Ishikawa (cell line): Measurements from ENCODE around the gene STOML1.

Experiments used
- CEBPB ChIP-seq: IDR thresholded peaks from 2 replicates; pipeline ENCODE4 v1.6.1; 2012
- CREB1 ChIP-seq: IDR thresholded peaks from 2 replicates; pipeline ENCODE4 v1.6.1; 2012; ENCODE audit warnings: low read depth
- EGR1 ChIP-seq: IDR thresholded peaks from 2 replicates; pipeline ENCODE4 v1.6.1; 2012
- EP300 ChIP-seq: IDR thresholded peaks from 2 replicates; pipeline ENCODE4 v1.6.1; 2012; ENCODE audit warnings: borderline replicate concordance
- FOXM1 ChIP-seq: IDR thresholded peaks from 2 replicates; pipeline ENCODE4 v1.6.1; 2012; ENCODE audit warnings: low read depth, borderline replicate concordance
- MAX ChIP-seq: IDR thresholded peaks from 2 replicates; pipeline ENCODE4 v1.6.1; 2012
- NFIC ChIP-seq: IDR thresholded peaks from 2 replicates; pipeline ENCODE4 v1.6.1; 2012
- RAD21 ChIP-seq: IDR thresholded peaks from 2 replicates; pipeline ENCODE4 v1.6.1; 2012; ENCODE audit warnings: low read depth
- TAF1 ChIP-seq: IDR thresholded peaks from 2 replicates; pipeline ENCODE4 v1.6.1; 2012; ENCODE audit warnings: low read depth, mild to moderate bottlenecking
- TCF12 ChIP-seq: IDR thresholded peaks from 2 replicates; pipeline ENCODE4 v1.6.1; 2012; ENCODE audit warnings: low read depth
- TEAD4 ChIP-seq: IDR thresholded peaks from 2 replicates; pipeline ENCODE4 v1.6.1; 2012
- USF1 ChIP-seq: IDR thresholded peaks from 2 replicates; pipeline ENCODE4 v1.6.1; 2012
- YY1 ChIP-seq: IDR thresholded peaks from 2 replicates; pipeline ENCODE4 v1.6.1; 2012; ENCODE audit warnings: low read depth
- ZBTB7A ChIP-seq: IDR thresholded peaks from 2 replicates; pipeline ENCODE4 v1.6.1; 2012; ENCODE audit warnings: low read depth
- TF ChIP-seq, protein P1 (sequence below): IDR thresholded peaks from 2 replicates; pipeline ENCODE4 v1.6.1; 2012; ENCODE audit warnings: low read depth, mild to moderate bottlenecking

STOML1 gene

GRCh38 chr15:73959012-73959581 lies 33.0 kb downstream of the STOML1 start:
- TF ChIP-seq YY1: no peak
- no peak for TF ChIP-seq RAD21
- no peak for TF ChIP-seq CREB1
- no peak for TF ChIP-seq MAX
- TF ChIP-seq FOXM1: no peak
- TF ChIP-seq NFIC: no peak
- no peak for TF ChIP-seq TAF1
- TF ChIP-seq CEBPB: no peak
- TF ChIP-seq, protein P1, sequence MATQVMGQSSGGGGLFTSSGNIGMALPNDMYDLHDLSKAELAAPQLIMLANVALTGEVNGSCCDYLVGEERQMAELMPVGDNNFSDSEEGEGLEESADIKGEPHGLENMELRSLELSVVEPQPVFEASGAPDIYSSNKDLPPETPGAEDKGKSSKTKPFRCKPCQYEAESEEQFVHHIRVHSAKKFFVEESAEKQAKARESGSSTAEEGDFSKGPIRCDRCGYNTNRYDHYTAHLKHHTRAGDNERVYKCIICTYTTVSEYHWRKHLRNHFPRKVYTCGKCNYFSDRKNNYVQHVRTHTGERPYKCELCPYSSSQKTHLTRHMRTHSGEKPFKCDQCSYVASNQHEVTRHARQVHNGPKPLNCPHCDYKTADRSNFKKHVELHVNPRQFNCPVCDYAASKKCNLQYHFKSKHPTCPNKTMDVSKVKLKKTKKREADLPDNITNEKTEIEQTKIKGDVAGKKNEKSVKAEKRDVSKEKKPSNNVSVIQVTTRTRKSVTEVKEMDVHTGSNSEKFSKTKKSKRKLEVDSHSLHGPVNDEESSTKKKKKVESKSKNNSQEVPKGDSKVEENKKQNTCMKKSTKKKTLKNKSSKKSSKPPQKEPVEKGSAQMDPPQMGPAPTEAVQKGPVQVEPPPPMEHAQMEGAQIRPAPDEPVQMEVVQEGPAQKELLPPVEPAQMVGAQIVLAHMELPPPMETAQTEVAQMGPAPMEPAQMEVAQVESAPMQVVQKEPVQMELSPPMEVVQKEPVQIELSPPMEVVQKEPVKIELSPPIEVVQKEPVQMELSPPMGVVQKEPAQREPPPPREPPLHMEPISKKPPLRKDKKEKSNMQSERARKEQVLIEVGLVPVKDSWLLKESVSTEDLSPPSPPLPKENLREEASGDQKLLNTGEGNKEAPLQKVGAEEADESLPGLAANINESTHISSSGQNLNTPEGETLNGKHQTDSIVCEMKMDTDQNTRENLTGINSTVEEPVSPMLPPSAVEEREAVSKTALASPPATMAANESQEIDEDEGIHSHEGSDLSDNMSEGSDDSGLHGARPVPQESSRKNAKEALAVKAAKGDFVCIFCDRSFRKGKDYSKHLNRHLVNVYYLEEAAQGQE: no peak
- TF ChIP-seq TEAD4: no peak
- no peak for TF ChIP-seq USF1
- no peak for TF ChIP-seq EP300
- TF ChIP-seq EGR1: no peak
- TF ChIP-seq ZBTB7A: no peak
- no peak for TF ChIP-seq TCF12

GRCh38 chr15:73957785-73958184 lies 34.3 kb downstream of the STOML1 start:
- no peak for TF ChIP-seq CREB1
- peak; percentile 22; the same call in 1 of the 2 replicates for TF ChIP-seq USF1
- no peak for TF ChIP-seq ZBTB7A

GRCh38 chr15:73957276-73957675 lies 34.8 kb downstream of the STOML1 start:
- no peak for TF ChIP-seq RAD21
- no peak for TF ChIP-seq CEBPB
- TF ChIP-seq TEAD4: no peak
- no peak for TF ChIP-seq TAF1
- no peak for TF ChIP-seq FOXM1
- no peak for TF ChIP-seq TCF12
- TF ChIP-seq NFIC: no peak
- TF ChIP-seq EP300: no peak
- no peak for TF ChIP-seq EGR1
- TF ChIP-seq CREB1: no peak
- TF ChIP-seq MAX: no peak
- no peak for TF ChIP-seq YY1
- no peak for TF ChIP-seq ZBTB7A
- no peak for TF ChIP-seq USF1
- TF ChIP-seq, protein P1: no peak

DNA sequence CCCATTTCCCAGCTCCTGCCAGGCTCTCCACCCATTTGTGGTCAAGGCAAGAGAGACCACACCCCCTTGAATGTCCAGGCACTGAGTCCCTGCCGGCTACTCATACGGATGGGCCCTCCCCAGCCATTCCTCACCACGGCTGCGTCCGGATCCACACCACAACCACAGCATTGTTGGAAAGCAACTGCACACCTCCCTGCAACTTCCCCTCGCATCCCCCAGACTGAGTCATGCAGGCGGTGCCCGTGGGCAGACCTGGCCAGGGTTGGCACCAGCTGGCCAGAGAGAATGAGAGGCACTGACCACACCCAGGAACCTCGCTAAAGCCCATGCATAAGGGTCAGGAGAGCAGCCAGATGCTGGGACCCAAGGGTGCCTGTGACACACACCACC lies 35.4 kb downstream of the STOML1 start:
- TF ChIP-seq CREB1: no peak
- TF ChIP-seq CEBPB: no peak
- TF ChIP-seq MAX: 0 out of 2 replicates have a peak, but pooled peaks have one; percentile 15
- no peak for TF ChIP-seq USF1

DNA sequence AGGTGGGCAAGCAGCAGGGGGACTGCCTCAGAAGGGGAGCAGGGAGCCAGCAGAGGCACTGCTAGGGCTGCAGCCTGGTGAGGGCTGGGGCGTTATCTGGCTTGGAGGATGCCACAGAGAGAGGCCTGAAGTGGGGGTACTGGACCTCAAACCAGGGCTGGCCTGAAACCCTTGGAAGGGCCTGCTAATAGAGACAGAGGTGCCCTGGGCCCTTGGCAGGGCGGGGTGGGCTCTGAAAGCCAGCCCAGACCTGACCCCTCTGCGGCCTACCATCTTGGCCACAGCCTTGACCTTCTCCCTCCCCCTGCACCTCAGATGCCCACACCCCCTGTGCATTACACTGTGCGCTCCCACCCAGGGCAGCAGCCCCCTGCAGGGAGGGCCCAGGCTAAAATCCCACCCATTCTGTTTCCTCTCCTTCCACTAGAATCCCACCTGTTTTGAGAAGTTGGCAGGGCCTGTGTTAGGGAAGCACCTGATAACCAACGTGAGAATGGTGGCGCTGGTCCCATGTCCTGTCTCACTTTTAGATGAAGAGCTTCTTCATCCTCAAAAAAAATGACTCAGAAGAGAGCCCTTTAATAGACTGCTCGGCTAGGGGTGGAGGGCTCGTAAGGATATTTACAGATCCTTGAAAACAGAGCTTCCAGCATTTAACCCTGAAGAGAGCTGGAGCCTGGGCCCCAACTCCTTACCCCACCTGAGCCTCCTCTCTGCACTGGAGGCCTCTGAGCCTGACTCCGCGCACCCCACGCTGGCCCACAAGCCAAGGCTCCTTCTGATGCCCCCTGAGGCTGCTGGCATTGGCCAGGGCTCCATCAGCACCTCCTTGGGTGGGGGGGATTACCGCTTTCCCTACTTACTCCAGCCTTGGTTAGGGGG lies 36.0 kb downstream of the STOML1 start:
- TF ChIP-seq MAX (no peak), YY1 (no peak), TCF12 (no peak), EP300 (no peak), RAD21 (no peak), FOXM1 (no peak), ZBTB7A (no peak), TEAD4 (no peak), CEBPB (no peak), CREB1 (no peak), TAF1 (no peak), USF1 (no peak), NFIC (no peak), EGR1 (no peak)
- TF ChIP-seq, protein P1: no peak
